OCI-LY3 (cell line): ENCODE results near the gene PTCHD1.

Experiments
- H2AFZ ChIP-seq: fragments of 200-600, 300-600 bp; shearing (Covaris generic); 2 replicates; pipeline ENCODE4 v1.6.0; 2014; ENCODE audit warnings: antibody characterized with exemption, low read depth, low read length
- H3K27ac ChIP-seq: fragments of 200-600, 300-600 bp; sonication (generic); 2 replicates; pipeline ENCODE4 v1.5.1; 2014; ENCODE audit warnings: mild to moderate bottlenecking, low read length, moderate library complexity, mixed read lengths
- H3K27me3 ChIP-seq: fragments of 200-600, 300-600 bp; sonication (generic); 2 replicates; pipeline ENCODE4 v1.6.1; 2014; ENCODE audit warnings: low read depth, low read length, mixed read lengths
- H3K36me3 ChIP-seq: fragments of 200-600, 300-600 bp; sonication (generic); replicated peaks from 2 replicates; pipeline ENCODE3; 2014; ENCODE audit warnings: low read depth, low read length, mixed read lengths
- H3K4me1 ChIP-seq: fragments of 300-600, 200-600 bp; sonication (generic); 2 replicates; pipeline ENCODE4 v1.6.1; 2014; ENCODE audit warnings: low read length, mixed read lengths
- H3K4me2 ChIP-seq: fragments of 200-600, 300-600 bp; sonication (generic); 2 replicates; pipeline ENCODE4 v1.6.1; 2014; ENCODE audit warnings: low read length, mixed read lengths
- H3K4me3 ChIP-seq: fragments of 300-600, 200-600 bp; sonication (generic); 2 replicates; pipeline ENCODE4 v1.5.1; 2014; ENCODE audit warnings: antibody characterized with exemption, mild to moderate bottlenecking, low read length, moderate library complexity
- H3K79me2 ChIP-seq: fragments of 300-600, 200-600 bp; shearing (Covaris generic); 2 replicates; pipeline ENCODE4 v1.6.1; 2014; ENCODE audit warnings: mild to moderate bottlenecking, low read length, mixed read lengths
- H3K9ac ChIP-seq: fragments of 300-600, 200-600 bp; shearing (Covaris generic); 2 replicates; pipeline ENCODE4 v1.6.0; 2014; ENCODE audit warnings: mild to moderate bottlenecking, low read length, moderate library complexity
- H3K9me3 ChIP-seq: fragments of 200-600, 300-600 bp; shearing (Covaris generic); 2 replicates; pipeline ENCODE4 v1.6.1; 2014; ENCODE audit warnings: low read length, mixed read lengths; ENCODE audit not compliant: insufficient read depth
- H4K20me1 ChIP-seq: fragments of 200-600, 300-600 bp; sonication (generic); 2 replicates; pipeline ENCODE4 v1.6.1; 2016; ENCODE audit warnings: low read length, mixed read lengths; ENCODE audit not compliant: insufficient read depth
- CTCF ChIP-seq: fragments of 200-600, 300-600 bp; sonication (generic); IDR thresholded peaks from 2 replicates; pipeline ENCODE4 v1.5.1; 2014; ENCODE audit warnings: antibody characterized with exemption, low read length, low read depth
- EZH2phosphoT487 ChIP-seq: fragments of 200-600 bp; shearing (Covaris generic); IDR thresholded peaks from 2 replicates; pipeline ENCODE4 v1.6.1; 2018; ENCODE audit warnings: antibody characterized with exemption, mixed run types, low read depth

PTCHD1 gene

GRCh38 chrX:23317799-23318724 is 16.6 kb upstream of the PTCHD1 start:
- Histone ChIP-seq H3K36me3 (no peaks in the 10 kb centered on the region), H3K9ac (no peak overlapping the region), H3K4me3 (0 out of 2 replicates have a peak overlapping the region, but pooled peaks have one; percentile 22), H3K27ac (no peak overlapping the region), H3K79me2 (no peaks in the 10 kb centered on the region), H3K9me3 (no peaks in the 10 kb centered on the region), H4K20me1 (peaks cover 3% of the 10 kb centered on the region; the same call in 1 of the 2 replicates), H3K27me3 (peaks cover 19% of the 10 kb centered on the region; the same call in 1 of the 2 replicates), H3K4me2 (peak overlapping the region; percentile 61), H2AFZ (no peak overlapping the region), H3K4me1 (peaks cover 38% of the 10 kb centered on the region)
- TF ChIP-seq EZH2phosphoT487 (no peak), CTCF (peak; percentile 78)

GRCh38 chrX:23327104-23327503 is 7.5 kb upstream of the PTCHD1 start:
- no peak overlapping the region for H2AFZ ChIP-seq
- H3K27ac ChIP-seq, result no peak overlapping the region
- no peak overlapping the region for H3K4me2 ChIP-seq
- no peak overlapping the region for H3K9ac ChIP-seq
- TF ChIP-seq EZH2phosphoT487 (no peak), CTCF (no peak)
- no peaks in the 10 kb centered on the region for H4K20me1 ChIP-seq
- H3K9me3 ChIP-seq, result no peaks in the 10 kb centered on the region
- peaks cover 5% of the 10 kb centered on the region for H3K4me1 ChIP-seq
- H3K79me2 ChIP-seq, result no peaks in the 10 kb centered on the region
- no peaks in the 10 kb centered on the region for H3K27me3 ChIP-seq
- no peak overlapping the region for H3K4me3 ChIP-seq
- no peaks in the 10 kb centered on the region for H3K36me3 ChIP-seq

GRCh38 chrX:23331701-23332100 is 2.9 kb upstream of the PTCHD1 start:
- H3K9me3 ChIP-seq, result no peaks in the 10 kb centered on the region
- H3K36me3 ChIP-seq, result no peaks in the 10 kb centered on the region
- H3K4me3 ChIP-seq, result no peak overlapping the region
- TF ChIP-seq EZH2phosphoT487 (no peak), CTCF (no peak)
- no peak overlapping the region for H3K27ac ChIP-seq
- no peak overlapping the region for H3K9ac ChIP-seq
- H2AFZ ChIP-seq, result no peak overlapping the region
- no peaks in the 10 kb centered on the region; the same call in 1 of the 2 replicates for H3K27me3 ChIP-seq
- H3K79me2 ChIP-seq, result no peaks in the 10 kb centered on the region
- H3K4me1 ChIP-seq, result no peaks in the 10 kb centered on the region
- no peaks in the 10 kb centered on the region for H4K20me1 ChIP-seq
- H3K4me2 ChIP-seq, result no peak overlapping the region

GRCh38 chrX:23332101-23332887 is 2.4 kb upstream of the PTCHD1 start:
- no peak overlapping the region for H3K9ac ChIP-seq
- no peak overlapping the region for H3K4me2 ChIP-seq
- no peaks in the 10 kb centered on the region for H4K20me1 ChIP-seq
- no peak overlapping the region for H2AFZ ChIP-seq
- no peak overlapping the region for H3K4me3 ChIP-seq
- no peaks in the 10 kb centered on the region for H3K79me2 ChIP-seq
- H3K27me3 ChIP-seq, result no peaks in the 10 kb centered on the region; the same call in 1 of the 2 replicates
- H3K9me3 ChIP-seq, result no peaks in the 10 kb centered on the region
- H3K4me1 ChIP-seq, result no peaks in the 10 kb centered on the region
- H3K27ac ChIP-seq, result no peak overlapping the region
- H3K36me3 ChIP-seq, result no peaks in the 10 kb centered on the region
- no peak for TF ChIP-seq EZH2phosphoT487
